GM18519 (cell line): ENCODE data around the gene SRRM3.
"Not testable (repeated sequence)": the region's sequence is repeated elsewhere in the genome, so short reads cannot be mapped to it uniquely, and the experiment has no call there.

ENCODE experiments used
- ATAC-seq: cut with Tn5 transposase; IDR thresholded peaks from one replicate; pipeline ENCODE4 v1.9.1; 2021; ENCODE audit warnings: mild to moderate bottlenecking, moderate library complexity; ENCODE audit not compliant: unreplicated experiment, low FRiP score

Gene SRRM3

DNA sequence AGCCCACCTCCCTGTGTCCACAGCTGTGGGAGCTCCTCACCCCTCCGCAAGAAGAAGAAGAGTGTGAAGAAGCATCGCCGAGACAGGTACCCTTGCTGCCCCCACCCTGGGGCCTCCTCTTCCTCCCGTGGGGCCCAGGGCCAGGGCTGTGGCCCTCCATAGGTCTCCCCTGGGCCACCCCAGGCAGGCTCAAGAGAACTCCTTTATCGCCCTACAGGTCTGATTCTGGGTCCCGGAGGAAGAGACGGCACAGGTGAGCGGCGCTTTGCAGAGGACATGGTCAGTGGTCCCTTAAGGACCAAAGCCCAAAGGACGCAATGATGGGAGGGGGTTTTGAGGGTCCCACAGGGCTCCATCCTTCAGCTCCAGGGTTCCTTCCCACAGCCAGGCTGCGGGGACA, 59.6 kb downstream of the SRRM3 start:
- no peak for ATAC-seq

DNA sequence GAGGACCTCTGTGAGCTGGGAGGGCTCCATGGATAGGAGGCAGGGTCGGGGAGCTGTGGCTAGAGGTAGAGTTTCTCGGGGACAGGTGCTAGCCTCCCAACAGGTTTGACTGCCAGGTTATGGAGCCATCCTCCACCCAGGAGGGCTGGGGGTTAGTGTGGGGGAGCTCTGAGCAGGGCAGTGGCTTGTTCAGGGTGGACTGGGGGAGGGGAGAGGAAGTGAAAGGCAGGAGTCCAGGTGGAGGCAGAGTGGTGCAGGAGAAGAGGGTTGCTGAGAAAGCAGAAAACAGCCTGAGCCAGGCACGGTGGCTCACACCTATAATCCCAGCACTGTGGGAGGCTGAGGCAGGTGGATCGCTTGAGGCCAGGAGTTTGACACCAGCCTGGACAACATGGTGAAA, 60.2 kb downstream of the SRRM3 start:
- no peak for ATAC-seq

DNA sequence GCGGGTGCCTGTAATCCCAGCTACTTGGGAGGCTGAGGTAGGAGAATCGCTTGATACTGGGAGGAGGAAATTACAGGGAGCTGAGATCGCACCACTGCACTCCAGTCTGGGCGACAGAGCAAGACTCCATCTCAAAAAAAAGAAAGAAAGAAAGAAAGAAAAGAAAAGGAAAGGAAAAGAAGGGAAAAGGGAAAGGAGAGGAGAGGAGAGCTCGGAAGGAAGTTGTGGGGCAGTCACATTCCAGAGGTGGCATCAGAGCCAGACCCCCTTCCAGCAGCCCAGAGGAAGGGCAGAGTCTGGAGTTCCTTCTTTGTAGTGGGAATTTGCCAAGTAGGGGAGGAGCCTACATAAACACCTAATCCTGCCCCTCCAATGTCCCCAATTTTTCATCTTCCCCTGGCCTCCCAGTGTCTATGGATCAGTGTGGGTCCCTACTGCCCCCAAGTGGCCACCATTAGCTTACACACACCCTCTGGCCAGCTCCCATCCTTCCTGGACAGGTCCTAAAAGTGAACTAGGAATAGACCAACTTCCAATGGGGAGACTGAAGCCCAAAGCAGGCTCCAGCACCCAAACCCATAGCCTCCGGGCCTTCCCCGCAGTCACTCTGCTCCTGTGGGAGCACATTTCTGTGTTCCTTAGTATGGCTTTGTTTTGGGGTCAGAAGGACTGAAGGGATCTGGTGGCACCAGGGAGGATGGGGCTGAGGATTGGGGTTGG, 61.1 kb downstream of the SRRM3 start:
- no peak for ATAC-seq

DNA sequence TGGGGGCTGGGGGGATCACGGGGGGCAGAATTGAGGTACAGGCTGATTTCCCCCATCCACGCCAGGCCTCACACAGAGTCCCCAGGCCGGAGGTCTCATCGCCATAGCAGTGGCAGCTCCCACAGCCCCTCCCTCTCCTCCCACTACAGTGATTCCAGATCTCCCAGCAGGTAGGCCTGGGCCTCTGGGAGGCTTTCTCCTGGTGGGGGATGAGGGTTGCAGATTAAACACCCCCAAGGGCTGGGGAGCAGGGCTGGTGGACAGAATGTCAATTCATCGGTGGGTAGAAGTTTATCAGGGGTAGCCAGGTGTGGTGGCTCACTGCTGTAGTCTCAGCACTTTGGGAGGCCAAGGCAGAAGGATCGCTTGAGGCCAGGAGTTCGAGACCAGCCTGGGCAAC, 63.6 kb downstream of the SRRM3 start:
- no peak for ATAC-seq

DNA sequence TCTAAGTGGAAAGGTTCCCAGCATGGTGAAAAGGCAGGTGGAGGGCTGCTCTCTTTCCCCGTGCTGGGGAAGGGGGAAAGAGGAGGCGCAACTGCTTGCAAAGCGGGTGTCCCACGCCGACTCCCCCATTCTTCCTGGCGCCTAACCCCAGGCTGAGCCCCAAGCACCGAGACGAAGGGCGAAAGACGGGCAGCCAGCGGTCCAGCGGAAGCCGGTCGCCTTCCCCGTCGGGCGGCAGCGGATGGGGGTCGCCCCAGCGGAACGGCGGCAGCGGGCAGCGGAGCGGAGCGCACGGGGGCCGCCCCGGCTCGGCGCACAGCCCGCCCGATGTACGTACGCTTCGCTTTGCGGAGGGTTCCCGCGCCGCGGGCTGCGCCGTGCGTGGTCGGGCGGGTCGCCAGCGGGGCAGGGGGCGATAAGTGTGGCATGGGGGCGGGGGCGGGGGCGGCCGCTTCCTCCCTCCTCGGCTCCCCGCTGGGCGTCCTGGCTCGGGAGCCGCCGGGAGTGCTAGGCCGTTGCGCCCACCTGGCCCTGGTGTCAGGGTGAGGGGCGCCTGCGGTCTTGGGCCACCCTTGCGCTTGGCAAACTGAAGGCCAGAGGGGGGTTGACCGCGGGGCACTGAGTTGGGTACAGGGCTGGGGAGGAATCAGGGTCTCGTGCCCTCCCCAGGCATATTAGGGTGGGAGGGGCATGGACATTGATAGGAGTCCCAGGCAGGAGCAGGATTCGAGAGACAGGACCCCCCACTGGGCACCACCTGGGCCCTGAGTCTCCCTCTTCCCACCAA, 65.6 kb downstream of the SRRM3 start:
- no peak for ATAC-seq

DNA sequence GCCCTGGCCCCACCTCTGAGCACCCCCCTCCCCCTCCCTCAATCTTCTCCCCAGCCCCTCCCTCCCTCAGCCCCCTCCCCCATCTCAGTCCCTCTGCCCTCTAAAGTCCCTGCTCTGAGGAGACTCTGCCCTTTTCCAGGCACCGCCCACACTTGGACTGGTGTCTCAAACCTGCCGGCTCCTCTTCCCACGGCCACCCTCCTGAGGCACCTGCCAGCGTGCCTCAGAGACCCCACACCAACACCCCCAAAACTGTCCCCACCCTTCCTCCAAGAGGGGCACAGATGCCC, 66.1 kb downstream of the SRRM3 start:
- ATAC-seq: no peak

DNA sequence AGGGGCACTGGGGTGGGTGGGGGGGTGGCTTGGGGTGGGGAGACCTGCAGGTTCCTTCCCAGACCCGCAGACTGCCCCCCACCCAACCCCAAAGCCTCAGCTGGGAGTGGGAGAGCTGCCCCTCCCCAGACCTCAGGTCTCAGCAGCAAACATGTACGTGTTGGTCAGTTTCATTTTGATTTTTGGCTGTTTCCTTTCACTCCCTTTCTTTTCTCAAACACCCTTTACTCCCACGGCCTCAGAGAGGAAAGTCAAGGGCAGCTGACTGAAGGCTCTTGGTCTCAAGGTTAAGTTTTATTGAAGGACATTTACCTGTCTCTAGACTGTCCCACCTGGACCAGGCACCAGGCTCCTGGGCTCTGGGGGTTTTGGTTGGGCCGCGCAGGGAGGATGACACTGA, 66.7 kb downstream of the SRRM3 start:
- ATAC-seq: no peak

DNA sequence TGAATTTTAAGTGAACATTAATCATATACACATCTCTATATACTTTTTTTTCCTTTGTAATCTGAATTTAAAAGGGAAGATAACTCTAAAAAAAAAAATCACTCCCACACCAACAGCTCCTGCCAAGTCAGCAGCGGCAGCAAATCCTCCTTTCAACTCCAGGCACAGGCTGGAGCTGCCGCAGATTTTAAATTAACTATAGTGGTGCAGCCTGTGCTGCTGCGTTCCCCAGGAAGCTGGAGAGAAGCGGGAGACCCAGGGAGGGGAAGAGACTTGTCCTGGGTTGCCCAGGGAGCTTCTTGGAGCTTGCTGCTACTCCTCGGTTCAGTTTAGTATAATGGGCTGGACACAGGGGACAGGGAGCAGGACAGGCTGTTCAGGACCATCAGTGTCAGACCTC, 68.2 kb downstream of the SRRM3 start:
- no peak for ATAC-seq

DNA sequence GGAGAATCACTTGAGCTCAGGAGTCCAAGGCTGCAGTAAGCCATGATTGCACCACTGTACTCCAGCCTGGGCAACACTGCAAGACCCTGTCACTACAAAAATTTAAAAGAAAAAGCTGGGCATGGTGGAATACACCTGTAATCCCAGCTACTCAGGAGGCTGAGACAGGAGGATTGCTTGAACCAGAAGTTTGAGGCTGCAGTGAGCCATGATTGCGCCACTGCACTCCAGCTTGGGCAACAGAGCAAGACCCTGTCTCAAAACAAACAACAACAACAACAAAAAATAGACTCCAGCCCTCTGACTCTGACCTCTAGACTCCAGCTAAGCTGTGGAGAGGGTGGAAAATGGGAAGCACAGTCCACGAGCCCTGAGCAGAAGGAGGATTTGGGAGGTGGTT, 69.7 kb downstream of the SRRM3 start:
- ATAC-seq: not testable (repeated sequence)

DNA sequence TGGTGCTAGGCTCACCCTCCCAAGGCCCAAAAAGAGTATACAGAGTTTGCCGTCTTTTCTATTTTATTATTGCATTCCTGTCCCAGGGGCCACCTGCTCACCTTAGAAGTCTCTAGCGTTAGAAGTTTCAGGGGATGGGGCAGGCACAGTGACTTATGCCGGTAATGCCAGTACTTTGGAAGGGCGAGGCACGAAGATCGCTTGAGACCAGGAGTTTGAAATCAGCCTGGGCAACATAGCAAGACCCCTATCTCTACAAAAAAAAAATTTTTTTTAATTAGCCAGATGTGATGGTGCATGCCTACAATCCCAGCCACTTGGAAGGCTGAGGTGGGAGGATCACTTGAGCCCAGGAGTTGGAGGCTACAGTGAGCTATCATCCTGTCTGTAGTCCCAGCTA, 70.4 kb downstream of the SRRM3 start:
- ATAC-seq: no peak

DNA sequence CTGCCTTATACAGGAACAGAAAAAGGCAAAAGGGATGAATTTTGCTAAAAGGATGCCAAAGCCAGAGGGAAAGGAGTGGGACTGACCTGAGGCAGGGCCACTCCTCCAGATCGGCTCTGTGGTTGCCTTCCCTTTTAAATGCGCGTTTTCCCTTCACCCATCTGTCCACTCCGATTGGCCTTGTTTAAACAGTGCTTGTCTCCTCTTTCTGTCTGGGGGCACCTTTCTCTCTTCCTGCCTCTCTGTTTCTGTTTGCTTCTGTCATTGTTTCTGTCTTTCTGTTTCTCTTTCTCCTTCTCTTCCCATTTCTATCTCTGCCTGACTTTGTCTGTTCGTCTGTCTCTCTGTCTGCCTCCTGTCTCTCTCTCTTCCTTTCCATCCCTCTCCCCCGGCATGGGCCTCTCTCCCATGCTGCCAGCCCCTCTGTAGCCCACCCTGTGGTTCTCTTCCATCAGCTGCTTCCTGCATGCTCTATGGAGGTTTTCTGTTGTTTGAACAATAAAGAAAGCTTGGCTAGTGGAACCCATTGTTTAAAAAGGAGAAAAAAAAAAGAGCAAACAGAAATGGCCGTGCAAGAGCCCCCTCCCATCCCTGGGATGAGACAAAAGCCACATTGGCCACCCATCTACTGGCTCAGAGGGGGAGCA, 71.3 kb downstream of the SRRM3 start:
- no peak for ATAC-seq

DNA sequence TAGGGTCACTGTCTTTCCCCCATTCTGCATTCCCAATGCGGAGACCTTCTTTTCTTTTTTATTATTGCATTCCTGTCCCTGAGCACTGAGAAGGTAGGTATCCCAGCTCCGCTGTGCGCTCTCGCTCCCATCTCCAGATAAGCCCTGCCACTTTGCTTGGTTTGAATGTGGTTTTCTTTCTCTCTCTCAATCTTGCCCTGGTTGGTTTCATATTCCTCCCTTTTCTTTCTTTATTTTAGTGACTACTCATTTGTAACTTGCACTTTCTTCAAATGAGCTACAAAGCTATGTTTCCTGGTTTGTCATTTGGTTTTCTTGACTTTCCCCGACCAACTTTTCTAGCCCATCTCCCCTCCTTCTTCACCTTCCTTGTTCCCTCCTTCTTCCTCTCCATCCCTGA, 71.8 kb downstream of the SRRM3 start:
- ATAC-seq: no peak

DNA sequence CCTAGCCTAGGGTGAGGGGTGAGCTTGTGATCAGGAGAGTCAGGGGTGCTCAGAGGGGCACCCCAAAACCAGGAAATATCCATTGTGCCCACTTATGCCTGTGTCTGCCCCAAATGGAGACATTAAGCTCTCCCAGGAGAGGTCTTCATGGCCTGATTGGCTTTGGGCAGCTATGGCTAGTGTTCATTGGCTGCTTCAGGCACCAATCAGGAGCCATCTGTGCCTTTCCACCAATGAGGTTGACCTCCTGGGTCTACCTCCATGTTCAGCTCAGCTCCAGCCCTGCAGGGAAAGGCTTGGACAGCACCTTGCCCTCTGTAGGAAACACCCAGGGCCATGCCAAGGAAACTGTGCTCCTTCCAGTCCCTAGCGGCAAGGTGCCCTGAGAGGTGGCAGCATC, 76.8 kb downstream of the SRRM3 start:
- ATAC-seq: no peak

DNA sequence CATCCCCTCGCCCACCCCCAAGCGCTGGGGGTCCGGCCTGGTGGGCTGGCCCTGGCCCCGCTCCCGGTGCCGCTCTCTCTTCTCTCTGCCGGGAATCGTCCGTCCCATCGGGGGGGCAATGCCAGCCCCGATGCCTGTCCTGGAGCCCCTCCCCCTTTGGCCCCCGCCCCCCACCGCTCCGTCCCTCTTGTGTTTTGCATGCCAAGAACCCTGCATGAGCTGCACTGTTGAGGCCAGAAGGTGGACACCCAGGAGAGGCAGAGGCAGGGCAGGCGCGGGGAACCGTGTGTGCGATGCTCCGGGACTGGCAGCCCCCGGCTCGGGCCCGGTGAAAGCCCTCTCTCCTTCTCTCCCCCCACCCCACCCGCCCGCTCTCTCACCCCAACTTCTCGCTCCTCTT, 78.7 kb downstream of the SRRM3 start:
- ATAC-seq: no peak

DNA sequence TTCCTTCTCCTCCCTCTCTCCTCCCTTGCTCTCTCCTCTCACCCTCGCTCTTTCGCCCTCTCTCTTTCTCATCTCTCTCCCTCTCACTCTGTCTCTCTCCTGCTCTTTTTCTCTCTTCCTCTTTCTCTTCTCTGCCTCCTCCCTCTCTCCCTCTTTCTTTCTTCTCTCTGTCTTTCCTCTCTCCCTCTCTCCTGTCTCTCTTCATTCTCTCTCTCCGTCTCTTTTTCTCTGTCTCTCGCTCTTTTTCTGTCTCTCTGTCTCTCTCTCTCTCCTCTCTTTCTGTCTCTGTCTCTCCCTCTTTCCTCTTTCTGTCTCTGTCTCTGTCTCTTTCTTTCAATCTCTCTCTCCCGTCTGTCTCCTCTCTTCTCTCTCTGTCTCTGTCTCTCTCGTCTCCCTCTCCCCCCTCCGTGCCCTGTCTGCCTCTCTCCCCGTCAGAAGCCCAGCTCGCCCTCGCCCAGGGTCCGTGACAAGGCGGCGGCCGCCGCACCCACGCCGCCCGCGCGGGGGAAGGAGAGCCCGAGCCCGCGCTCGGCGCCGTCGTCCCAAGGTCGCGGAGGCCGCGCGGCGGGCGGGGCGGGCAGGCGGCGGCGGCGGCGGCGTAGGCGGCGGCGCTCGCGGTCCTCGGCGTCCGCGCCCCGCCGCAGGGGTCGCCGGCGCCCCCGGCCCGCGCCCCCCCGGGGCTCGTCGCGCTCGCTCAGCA, 79.5 kb downstream of the SRRM3 start:
- no peak for ATAC-seq

DNA sequence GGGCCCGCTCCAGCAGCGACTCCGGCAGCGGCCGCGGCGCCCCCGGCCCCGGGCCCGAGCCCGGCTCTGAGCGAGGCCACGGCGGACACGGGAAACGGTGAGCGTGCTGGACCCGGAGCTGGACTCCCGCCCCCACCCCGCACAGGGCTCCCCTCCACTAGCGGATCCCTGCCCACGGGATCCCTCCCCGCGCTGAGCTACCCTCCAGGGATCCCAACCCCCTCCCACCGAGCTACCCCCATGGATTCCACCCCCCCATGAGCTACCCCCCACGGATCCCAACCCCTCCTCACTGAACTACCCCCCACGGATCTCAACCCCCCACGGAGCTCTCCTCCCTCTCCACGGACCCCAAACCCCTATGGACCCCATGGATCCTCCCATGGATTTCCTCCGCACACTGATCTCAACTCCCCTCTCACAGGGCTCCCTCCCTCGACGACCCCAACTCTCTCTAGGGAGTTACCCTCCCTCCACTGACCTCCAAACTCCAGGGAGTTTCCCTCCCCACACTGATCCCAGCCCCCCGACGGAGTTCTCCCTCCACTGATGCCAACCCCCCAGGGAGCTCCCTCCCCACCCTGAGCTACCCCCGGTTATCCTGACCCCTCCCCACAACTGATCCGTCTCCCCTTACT, 80.1 kb downstream of the SRRM3 start:
- no peak for ATAC-seq

DNA sequence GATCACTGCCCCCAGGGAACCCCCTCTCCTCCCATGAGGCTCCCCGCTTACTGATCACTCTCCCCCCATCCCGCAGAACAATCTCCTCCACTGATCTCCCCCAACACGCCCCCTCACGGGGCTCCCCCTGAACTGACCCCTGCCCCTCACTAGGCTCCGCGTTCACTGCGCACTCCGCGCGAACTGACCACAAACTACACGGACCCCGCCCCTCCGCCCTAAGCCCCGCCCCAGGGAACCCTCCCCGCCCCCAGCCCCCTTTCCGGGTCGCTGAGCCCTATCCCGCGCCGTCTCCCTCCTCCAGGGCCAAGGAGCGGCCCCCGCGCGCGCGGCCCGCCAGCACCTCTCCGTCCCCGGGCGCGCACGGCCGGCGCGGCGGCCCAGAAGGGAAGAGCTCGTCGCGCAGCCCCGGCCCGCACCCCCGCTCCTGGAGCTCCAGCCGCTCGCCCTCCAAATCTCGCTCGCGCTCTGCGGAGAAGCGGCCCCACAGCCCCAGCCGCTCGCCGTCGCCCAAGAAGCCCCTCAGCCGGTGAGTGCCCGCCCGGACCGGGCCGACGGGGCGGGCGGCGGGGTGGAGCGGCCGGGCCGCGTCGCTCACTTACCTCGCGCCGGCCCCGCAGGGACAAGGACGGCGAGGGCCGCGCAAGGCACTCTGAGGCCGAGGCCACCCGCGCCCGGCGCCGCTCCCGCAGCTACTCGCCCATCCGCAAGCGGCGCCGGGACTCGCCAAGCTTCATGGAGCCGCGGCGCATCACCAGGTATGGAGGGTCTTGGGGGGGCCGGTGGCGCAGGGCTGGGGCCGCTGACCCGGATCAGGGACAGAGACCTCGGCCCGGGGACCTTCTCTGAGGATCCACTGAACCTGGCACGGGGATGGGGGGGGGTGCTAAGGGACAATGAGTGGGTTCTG, 80.9 kb downstream of the SRRM3 start:
- no peak for ATAC-seq

DNA sequence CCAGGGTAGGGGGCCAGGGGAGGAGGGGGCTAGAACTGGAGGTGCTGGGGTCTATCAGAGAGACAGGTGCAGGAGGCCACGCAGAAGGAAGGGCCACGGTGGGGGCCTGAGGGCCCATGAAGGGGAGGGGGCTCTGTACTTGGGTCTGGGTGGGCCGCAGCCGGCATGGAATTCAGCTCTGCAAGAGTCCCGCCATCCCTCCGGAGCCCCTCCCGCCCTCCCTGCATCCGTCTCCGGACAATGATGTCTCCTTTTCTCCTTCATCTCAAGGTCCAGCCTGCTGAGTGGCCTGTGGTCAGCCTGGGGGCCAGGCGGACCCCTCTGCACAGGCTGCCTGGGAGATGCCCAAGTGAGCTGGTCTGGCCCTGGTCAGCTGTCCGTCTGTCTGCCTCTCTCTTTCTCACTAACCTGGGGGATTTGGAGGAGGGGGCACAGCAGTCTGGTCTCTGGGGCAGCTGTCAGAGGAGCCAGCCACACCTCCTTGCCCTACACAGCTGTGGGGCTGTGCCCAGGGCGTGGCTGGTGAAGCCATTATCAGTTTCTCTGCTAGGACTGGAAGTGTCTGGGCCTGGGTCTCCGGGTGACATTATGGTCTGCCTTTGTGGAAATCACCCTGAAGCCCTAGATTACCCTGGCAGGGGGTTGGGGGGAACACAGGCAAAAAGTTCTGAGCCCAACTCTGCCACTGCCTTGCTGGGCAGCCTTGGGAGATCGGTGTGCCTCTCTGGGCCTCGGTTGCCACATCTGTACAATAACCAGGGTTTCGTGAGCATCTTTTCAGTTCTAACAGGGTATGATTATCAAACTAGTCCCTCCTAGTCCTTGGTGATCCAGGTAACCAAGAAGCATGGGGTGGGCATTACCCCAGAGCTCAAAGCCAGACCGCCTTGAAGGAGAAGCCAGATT, 81.8 kb downstream of the SRRM3 start:
- ATAC-seq: no peak
